Prostate gland (tissue), 2 donors: Measurements from ENCODE around the gene CDH13.

ENCODE experiments used
- CTCF ChIP-seq, 4 experiments: fragments of 200-600 bp in 2 of 4; fragments of 450-650 bp in 2 of 4; sonication (generic) in 2 of 4; IDR thresholded peaks; 1 replicate in 3 of 4; 2 replicates in 1 of 4; pipeline ENCODE4 v1.5.1; 2016 to 2019; ENCODE audit warnings: antibody characterized with exemption in 4 of 4, mild to moderate bottlenecking in 2 of 4, moderate library complexity in 2 of 4
- POLR2A ChIP-seq: fragments of 450-650 bp; IDR thresholded peaks from one replicate; pipeline ENCODE4 v1.6.1; 2016; ENCODE audit warnings: antibody characterized with exemption, mild to moderate bottlenecking

GRCh38 chr16:83338941-83339340 lies 712.2 kb downstream of the CDH13 start:
- TF ChIP-seq CTCF (IDR thresholded peaks at IDR 0.05) (no peak), POLR2A (no peak)
